NCI-H510A treated with DMSO at 0.1 percent for 48 hours (cell line): ENCODE results near the gene MAP3K4.

Experiments
- DNase-seq: peaks from one replicate; lab custom pipeline; 2025; lab: John Stamatoyannopoulos, UW

MAP3K4 gene

DNA sequence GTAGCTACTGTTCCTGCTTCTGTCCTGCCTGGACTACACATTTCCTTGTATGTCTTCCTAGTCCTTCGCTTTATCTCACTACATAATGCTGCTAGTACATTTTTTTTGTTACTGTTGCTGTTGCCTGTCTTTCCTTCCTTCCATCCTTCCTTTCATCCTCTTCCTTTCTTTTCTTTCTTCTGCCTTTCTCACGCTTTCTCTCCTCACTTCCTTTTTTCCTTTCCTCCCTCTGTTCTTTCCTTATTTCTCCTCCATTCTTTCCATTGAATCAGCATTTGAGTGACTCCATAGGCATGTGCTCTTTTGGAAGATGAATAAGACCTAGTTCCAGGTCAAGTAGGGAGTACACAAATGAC lies 46.3 kb downstream of the MAP3K4 start:
- no peak for DNase-seq

DNA sequence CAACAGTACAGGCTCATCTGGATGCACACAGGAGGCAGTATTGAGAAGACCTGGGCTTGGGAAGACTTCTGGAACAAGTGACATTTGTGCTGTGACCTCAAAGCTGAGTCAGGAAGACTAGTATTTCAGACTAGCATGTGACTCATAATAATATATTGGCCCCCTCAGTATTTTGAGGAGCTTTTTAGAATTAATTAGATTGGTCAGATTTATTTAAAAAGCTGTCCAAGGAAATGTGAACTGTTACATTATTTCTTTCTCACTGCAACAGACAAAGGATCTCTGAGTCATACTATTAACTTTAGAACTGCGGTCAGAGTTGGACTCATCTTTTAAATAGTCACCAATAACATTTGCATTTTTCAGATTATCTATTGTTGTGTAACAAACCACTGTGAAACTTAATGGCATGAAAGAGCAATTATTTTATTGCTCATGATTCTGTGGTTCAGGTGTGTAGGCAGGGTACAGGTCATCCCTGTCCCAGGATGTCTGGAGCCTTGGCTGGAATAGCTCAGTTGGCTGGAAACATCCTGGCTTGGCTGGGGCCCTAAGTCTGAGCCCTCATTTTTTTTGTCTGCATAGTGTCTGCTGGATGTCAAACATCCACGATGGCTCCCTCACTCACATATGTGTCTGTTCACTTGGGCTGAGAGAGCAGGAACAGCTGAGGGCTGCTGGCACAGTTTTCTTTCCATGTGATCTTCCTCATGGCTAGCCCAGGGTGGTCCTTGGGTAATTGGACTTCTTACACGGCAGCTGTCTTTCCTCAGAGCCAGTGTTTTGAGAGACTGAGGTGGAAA lies 46.9 kb downstream of the MAP3K4 start:
- no peak for DNase-seq

DNA sequence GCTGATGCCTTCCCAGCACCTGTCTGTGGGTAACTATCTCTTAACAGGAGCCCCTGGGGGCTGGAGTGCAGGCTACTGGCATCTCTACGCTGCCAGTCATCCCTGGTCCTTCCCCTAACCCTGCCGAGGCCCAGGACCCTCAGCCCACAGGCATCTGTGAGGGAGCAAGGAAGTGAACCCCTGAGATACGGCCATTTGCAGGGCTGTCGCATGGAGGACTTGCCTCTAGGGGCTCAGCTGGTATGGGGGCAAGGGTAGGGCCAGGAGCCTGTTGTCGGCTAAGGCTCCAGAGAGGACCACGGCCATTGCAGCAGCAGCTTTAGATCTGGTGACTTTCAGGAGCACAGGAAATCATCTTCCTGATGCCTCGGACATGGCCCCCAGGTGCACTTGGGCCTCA lies 49.7 kb downstream of the MAP3K4 start:
- DNase-seq, result no peak

DNA sequence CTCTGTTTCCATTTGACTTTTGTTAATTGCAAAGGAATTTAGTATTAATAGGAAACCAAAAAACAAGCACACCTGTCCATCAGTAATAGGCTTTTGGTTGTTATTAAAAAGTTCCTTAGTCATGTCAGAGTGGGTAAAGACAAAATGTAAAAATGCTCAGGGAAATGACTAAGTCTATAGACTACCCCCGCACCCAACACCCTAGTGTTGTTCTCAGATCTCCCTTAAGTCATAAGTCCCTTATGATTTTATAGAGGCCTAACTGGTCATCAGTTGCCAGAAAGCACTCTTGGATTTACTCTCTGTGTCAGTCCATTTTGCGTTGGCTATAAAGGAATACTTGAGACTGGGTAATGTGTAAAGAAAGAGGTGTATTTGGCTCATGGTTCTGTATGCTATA lies 52.8 kb downstream of the MAP3K4 start:
- no peak for DNase-seq

DNA sequence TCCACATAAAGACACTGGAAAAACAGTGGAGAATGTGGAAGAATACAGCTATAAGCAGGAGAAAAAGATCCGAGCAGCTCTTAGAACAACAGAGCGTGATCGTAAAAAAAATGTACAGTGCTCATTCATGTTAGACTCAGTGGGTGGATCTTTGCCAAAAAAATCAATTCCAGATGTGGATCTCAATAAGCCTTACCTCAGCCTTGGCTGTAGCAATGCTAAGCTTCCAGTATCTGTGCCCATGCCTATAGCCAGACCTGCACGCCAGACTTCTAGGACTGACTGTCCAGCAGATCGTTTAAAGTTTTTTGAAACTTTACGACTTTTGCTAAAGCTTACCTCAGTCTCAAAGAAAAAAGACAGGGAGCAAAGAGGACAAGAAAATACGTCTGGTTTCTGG lies 57.1 kb downstream of the MAP3K4 start:
- DNase-seq, result no peak

DNA sequence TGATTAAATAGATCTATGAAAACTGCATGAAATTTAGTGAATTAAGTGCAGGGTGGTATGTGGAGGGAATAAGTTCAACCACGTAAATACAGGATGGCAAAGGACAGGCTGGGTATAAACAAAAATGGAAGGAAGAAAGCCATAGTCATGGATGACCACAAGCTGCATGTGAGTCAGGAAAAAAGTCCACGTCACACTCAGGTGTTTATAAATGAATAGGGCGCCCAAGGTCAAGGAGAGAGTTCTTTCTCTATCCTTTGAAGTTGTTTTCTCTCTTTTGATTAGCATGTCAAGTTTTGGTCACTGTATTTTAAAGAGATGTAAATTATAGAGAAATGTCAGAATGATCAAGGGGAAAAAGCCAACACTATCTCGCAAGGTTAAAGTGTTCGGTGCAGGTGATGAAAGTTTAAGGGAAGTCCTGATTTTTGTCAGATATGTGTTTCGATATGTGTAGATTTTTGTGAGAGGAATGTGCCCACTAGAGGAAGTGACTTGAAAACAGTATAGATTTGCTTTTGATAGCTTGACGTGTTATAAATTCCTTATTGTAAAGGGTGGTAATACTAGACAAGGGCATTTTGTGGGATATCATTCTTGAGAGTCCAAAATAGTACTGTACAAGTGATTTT lies 58.7 kb downstream of the MAP3K4 start:
- DNase-seq, result no peak

DNA sequence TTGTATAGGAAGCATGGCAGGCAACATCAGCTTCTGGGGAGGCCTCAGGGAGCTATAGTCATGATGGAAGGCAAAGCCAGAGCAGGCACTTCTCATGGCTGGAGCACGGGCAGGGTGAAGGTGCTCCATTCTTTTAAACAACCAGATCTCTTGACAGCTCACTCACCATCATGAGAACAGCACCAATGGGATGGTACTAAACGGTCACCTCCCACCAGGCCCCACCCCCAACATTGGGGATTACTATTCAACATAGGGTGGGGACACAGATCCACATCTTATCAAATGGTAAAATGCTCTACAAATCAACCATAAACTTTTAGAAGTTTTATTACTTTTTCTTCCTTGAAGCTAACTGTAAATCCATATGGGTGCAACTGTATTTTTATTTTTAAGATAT lies 61.5 kb downstream of the MAP3K4 start:
- no peak for DNase-seq

DNA sequence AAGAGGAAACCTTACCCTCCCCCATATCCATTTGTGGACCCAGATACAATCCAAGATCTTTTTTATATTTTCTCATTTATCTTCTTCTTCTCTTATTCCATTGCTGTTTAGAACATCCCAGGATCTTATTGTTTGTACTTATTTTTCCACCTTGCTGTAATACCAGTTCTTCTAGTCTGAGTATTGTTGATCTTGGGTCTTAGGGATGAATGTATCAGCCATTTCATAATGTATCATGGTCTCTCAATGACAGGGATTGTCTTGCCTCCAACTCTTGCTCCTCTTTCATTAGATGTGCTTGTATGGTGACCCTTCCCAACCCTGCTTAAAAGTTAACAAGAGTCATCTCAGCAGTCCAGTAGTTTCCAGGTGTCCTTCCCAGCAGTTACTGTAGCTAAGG lies 63.3 kb downstream of the MAP3K4 start:
- no peak for DNase-seq

DNA sequence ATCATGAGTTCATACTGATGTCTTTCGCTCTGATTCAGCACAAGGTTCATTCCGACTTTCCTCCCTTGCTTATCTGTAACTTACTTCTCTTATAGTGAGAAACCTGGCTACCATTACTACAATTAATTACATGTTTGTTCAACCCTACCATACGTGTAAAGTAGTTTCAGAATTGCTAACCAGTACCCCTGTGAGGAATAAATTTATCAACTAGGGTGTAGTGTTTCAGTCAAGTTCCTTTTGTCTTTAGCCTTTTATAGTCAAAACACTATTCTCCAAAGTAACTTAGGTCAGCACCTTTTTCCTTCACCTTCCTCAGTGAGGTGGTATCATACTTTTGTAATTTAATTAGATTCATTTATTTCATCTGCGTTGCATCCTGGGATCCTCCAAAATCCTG lies 64.9 kb downstream of the MAP3K4 start:
- DNase-seq, result peak; percentile 19

DNA sequence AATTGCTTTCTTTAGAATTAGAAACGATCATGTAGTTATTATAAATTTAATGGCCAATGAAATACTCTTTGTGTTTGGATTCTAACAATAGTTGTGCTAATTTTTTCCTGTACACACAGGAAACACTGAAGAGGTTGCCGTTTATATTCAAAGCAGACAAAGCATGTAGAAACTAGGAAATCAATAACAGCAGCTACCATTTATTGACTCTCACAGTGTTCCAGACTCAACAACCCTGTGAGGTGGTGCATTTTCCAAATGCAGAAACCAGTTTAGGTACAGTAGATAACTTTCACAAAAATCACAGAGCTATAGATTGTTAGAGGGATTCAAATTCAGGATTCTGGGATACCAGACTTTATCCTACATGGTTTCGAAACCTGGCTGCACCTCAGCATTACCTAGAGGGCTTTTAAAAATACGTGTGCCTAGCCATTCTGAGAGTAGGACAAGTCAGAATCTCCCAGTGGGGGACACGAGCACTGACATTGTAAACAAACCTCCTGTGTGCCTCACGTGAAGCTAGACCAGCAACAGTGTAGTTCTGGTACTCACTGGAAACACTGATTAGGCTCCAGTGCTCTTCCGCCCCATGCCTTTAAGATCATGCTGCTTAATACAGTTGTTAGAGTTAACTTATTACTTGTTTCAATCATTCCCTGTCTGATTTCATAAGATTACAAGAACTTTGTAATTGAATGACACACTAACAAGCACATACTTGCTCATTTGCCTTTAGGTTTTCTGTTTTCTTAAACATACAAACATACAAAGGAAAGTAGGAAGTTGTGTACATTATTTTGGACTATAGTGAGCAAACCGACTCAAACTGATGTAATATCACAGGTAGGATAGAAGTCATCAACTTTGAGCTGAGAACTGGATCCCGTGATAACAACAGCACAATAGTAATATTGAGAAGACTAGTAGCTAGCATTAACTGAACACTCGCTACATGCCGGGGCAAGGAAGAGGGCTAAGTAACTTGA lies 65.8 kb downstream of the MAP3K4 start:
- DNase-seq, result peak; percentile 32

DNA sequence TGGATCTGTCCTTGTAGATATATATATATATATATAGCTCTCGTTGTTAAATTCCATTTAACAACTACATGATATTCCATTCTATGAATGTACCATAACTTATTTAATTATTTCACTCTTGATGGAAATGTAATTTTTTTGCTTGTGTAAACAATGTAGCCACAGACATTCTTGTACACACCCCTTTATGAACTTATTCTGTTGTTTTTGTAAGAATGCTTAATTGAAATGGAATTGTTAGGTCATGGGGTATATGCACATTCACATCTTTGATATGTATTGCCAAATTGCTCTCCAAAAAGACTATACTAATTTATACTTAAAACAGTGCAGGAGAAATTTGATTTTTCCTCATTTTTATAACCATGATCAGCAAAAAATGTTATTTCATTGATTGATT lies 67.2 kb downstream of the MAP3K4 start:
- no peak for DNase-seq

DNA sequence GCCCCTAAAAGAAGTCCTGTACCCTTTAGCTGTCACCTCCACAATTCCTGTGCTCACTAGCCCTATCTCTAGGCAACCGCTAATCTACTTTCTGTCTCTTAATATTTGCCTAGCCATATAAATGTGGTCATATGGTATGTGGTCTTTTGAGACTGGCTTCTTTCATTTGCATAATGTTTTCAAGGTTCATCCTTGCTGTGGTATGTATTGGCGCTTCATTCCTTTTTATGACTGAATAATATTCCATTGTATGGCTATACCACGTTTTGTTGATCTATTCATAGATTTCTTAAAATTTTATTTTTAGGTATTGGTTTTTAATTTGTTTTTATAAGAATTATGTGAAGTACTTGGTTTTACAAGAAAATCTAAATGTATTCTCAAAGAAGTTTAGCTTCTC lies 70.0 kb downstream of the MAP3K4 start:
- no peak for DNase-seq

DNA sequence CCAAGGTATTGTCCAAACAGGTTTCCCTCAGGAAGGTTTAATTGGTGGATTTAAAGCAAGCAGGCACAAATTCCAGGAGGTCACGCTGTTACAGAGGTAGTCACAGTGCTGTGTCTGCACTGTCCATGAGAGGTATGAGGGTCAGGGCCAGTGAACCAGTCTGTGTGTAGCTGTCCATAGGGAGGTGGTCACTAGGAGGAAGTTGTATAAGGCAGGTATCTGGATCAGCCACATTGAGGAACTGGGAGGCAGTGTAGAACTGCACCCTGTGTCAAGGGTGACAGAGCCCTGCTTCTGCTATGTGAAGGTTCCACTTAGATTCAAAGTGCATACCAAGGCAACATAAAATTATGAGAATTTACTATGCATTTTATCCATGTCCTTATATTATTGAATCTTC lies 73.3 kb downstream of the MAP3K4 start:
- no peak for DNase-seq

DNA sequence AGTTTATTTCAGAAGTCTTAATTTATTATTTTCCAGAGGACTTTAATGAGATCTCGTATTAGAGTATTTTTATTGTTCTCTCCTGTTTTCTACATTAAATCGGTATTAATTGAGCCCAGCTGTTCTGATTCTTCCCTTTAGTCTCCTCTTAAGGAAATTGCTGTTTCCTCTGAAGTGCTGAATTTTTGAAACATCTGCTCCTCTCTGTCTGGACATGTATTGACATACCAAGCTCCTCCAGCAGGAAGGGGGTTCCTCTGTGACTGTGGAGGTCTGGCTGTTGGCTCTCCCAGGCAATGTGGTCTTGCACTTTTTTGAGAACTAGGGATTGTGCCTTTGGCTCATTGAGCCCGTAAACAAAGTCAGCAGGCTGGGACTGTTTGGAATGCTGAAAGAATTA lies 74.9 kb downstream of the MAP3K4 start:
- DNase-seq, result no peak

DNA sequence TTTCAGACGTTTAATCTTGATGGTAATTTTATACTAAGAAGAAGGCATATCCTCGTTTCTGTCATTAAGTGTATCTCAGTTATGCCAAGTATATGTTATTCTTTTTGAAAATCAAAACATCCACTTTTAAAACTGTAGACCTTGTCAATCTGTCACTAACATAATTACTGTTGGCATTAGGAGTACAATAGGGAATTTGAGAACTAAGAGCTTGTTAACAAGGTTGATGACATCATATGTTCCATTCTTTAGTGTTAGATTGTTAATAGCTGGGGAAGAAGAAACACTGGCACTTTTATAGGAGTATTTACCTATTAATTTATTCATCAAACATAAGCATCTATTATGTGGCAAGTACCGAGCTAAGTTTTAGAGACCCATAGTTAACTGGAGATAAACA lies 76.2 kb downstream of the MAP3K4 start:
- peak; percentile 26 for DNase-seq

DNA sequence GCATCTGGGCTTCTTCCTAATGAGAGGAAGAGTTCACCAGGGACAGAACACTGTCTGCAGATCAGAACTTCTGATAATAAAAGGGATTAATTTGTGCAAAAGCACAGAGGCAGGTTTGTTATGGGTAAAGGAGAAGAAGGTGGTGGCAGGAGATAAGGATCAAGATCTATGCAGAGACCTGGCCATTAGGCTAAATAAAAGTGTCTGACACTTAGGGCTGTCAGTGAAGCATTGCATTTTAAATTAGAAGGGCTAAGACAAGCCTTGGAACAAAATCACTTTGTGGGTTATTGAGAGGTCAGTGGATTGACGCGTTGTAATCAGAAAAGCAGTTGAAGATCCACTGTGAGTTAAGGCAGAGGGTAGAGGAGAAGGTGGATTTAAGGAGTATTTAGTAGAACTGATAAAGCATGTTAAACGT lies 76.8 kb downstream of the MAP3K4 start:
- DNase-seq, result no peak

DNA sequence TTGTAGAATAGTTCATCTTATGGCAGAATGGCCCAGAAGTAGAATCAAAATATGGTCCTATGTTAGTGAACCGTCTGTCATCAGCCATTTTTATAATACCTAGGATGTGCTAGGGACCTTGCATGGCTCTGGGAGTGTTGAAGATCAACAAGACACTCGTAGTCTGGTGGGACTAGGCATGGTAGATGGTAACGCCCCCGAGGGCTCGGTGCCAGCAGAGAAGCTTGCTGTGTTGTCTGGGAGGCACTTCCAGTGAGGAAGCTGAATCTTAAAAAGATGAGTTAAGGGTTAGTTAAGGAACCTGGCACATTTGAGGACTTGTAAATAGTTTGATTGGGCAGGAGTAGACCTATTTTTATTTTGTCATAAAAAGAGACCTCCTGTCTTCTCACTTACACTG lies 82.4 kb downstream of the MAP3K4 start:
- DNase-seq, result no peak

DNA sequence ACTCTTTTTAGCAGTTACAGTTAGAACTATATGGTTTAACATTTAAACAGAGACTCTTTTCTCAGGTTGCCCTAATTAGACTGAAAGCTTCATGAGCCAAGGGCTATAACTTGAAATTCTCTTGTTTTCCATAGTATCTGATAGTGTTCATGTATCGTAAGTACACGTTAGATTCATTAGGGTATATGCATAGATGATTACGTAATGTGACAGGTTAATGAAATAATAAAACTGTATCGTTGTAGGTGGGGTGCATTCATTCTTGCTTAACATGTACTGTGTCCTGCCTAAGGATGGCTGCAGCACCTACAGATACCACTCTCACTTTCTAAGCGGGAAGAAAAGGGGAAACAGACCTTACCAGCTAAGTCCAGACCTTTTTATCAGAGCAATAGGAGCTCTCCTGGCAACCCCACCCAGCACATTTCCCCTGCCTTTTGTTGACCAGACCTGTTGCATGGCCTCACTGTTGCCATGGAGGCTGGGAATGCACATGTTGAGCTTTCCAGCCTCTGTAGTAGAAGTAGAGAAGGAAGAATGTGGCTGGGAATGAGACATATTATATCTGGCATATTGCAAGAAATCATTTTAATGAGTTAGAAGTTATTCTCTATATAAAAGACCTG lies 83.0 kb downstream of the MAP3K4 start:
- no peak for DNase-seq

DNA sequence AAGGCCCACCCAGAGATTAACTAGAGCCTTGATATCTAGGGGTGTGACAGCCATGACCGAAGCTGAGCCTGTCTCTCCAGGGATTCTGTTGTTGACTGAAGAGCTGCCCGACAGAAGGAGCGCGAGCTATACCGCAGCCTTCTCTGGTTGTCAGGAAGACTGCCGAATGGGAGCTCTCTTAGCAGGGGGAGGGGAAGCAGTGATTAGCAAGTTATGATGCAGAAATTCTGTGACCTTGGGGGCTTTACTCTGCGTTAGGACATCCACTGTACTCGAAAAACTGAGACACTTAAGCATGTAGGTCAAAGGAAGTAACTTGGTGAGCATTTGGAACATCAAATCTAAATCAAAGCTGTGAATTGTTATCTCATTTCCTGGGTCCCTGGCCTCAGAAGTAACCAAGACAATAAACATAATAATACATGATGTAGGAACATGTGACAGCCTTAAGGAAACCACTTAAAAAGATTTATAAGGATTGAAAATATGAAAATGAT lies 84.7 kb downstream of the MAP3K4 start:
- DNase-seq, result no peak

DNA sequence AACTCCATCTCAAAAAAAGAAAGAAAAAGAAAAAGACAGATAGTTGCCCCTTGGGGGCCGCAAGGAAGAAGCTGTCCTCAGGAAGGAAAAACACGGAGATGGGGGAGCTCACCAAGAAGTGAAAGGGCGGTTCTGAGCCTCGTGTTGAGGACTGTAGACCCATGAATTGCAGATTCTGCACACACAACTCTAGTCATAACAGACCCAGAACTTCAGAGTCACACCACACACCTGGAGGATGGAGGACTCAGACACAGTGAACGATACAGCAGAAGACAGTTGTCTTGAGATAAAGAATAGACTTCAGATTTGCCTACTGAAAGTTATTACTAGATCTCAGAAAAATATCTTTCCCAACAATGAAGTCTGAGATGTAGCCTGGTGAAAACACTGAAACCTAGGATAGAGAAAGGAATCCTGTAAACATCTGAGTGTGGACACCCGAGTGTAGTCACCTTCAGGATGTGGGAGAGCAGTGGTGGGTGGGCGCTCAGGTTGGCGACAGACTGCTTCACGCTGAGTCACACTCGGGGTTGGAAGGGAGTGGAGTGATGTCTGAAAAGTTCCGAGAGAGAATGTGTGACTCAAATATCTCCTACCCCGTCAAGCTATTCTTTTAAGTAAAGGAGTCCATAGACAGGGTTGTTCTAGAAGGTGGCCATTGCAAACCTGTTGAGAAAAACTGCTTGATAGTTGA lies 88.1 kb downstream of the MAP3K4 start:
- no peak for DNase-seq

DNA sequence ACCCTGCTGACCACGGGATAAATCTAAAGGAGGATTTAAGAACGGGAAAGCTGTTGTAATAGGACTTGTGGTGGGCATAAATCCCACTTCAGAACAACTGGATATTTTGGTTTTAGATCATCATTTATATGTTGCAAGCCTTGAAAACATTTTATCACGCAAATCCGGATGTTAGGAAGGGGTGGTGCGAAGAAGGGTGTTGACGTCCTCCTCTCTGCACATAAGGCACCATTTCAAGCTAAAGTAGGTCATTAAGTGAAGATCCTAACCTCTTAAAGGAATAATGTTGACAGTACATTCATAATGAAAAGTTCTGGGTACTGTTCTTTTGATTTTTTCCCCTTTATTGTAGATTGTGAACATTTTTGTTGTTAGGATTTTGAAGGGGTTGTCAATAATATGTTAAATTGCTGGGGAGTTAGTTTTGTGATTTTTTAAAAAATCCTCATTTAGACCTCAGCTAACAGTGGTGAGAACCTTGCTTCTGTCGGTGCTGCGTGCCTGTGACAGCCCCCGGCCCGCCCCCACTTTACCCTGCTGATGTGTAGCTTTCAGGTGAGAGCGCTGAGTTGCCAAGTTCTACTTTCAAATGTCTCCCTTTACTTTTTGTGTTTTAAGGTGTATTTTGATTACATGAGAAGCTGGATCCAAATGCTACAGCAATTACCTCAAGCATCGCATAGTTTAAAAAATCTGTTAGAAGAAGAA lies 88.8 kb downstream of the MAP3K4 start:
- no peak for DNase-seq
